ENCODE data around the gene C1GALT1.

Gene C1GALT1

GRCh38 chr7:7188091-7188490, 5.7 kb downstream of the C1GALT1 start:
- no peaks in the 10 kb centered on the region for H3K9me3 ChIP-seq (ENCODE audit: control insufficient read depth, insufficient read depth, low read depth, low read length)
- no peak overlapping the region for H3K4me3 ChIP-seq (ENCODE audit: low read depth, low read length)
- ChIA-PET CTCF (no interaction called here), POLR2A (interaction anchor here (0.5 kb wide), 1 partner anchor 925 kb away, joined by 3 read pairs; no protein-coding TSS in a partner anchor)
- H3K4me1 ChIP-seq (ENCODE audit: control insufficient read depth, insufficient read depth, low read length): peaks cover 11% of the 10 kb centered on the region; the same call in 1 of the 2 replicates
- H3K27ac ChIP-seq (ENCODE audit: extremely low read depth, low read depth, low read length): no peak overlapping the region
- no peaks in the 10 kb centered on the region for H3K36me3 ChIP-seq (ENCODE audit: control insufficient read depth in 2 of 2, insufficient read depth in 1 of 2, low read length in 2 of 2)
- TF ChIP-seq INSM2 (tag by site-specific recombination; IDR thresholded peaks at IDR 0.05) (0 out of 2 replicates have a peak, but pooled peaks have one; percentile 55), PBX3 (CRISPR knock-in tag; IDR thresholded peaks at IDR 0.05) (no peak), ZNF501 (tag by site-specific recombination; IDR thresholded peaks at IDR 0.05) (no peak), ZNF24 (tag by site-specific recombination; IDR thresholded peaks at IDR 0.05) (no peak), PRDM6 (tag by site-specific recombination; IDR thresholded peaks at IDR 0.05) (peak; percentile 37), FEZF1 (tag by site-specific recombination; IDR thresholded peaks at IDR 0.05) (peak; percentile 56; the same call in 1 of the 2 replicates), MZF1 (tag by site-specific recombination; IDR thresholded peaks at IDR 0.05; ENCODE audit: borderline replicate concordance) (no peak), ZNF366 (tag by site-specific recombination; conservative IDR thresholded peaks at IDR 0.05) (0 out of 2 replicates have a peak, but pooled peaks have one; percentile 17), ZSCAN18 (tag by site-specific recombination; IDR thresholded peaks at IDR 0.05) (no peak), ZNF561 (tag by site-specific recombination; IDR thresholded peaks at IDR 0.05; ENCODE audit: borderline replicate concordance) (no peak), OSR2 (tag by site-specific recombination; IDR thresholded peaks at IDR 0.05) (peak; percentile 29; the same call in 1 of the 2 replicates), ZNF221 (tag by site-specific recombination; IDR thresholded peaks at IDR 0.05; ENCODE audit: borderline replicate concordance) (no peak), ZBTB17 (tag by site-specific recombination; IDR thresholded peaks at IDR 0.05) (peak; percentile 46), SALL2 (tag by site-specific recombination; IDR thresholded peaks at IDR 0.05; ENCODE audit: borderline replicate concordance) (no peak), REPIN1 (tag by site-specific recombination; IDR thresholded peaks at IDR 0.05; ENCODE audit: low read depth) (no peak), KLF8 (tag by site-specific recombination; IDR thresholded peaks at IDR 0.05) (peak; percentile 30; the same call in 1 of the 2 replicates), BCL6B (tag by site-specific recombination; IDR thresholded peaks at IDR 0.05) (no peak), ZNF660 (tag by site-specific recombination; IDR thresholded peaks at IDR 0.05) (no peak), ZNF266 (tag by site-specific recombination; IDR thresholded peaks at IDR 0.05; ENCODE audit: low read depth) (no peak), ZNF777 (tag by site-specific recombination; IDR thresholded peaks at IDR 0.05; ENCODE audit: borderline replicate concordance) (no peak), ZNF175 (tag by site-specific recombination; IDR thresholded peaks at IDR 0.05) (no peak), TSHZ1 (tag by site-specific recombination; IDR thresholded peaks at IDR 0.05; ENCODE audit: borderline replicate concordance) (no peak), ATF2 (tag by site-specific recombination; IDR thresholded peaks at IDR 0.05; ENCODE audit: low read depth) (no peak), ZIC2 (tag by site-specific recombination; IDR thresholded peaks at IDR 0.05) (no peak), ZNF701 (tag by site-specific recombination; IDR thresholded peaks at IDR 0.05) (no peak), ZNF558 (tag by site-specific recombination; IDR thresholded peaks at IDR 0.05) (no peak), SP7 (tag by site-specific recombination; IDR thresholded peaks at IDR 0.05) (peak; percentile 76)

Data from HEK293 (cell line).